ENCODE results near the gene B3GNT9. TPM values are rescaled to one million over a fixed set of nuclear protein-coding genes. Genes with fewer than 3 reads are reported as not detected.

Gene B3GNT9
- total and polyA plus RNA-seq, 2 of the 8 experiments (the other 6 are each of a cell fraction or from before 2014, with no cell fraction given) = 3.5 to 9.0 TPM

DNA sequence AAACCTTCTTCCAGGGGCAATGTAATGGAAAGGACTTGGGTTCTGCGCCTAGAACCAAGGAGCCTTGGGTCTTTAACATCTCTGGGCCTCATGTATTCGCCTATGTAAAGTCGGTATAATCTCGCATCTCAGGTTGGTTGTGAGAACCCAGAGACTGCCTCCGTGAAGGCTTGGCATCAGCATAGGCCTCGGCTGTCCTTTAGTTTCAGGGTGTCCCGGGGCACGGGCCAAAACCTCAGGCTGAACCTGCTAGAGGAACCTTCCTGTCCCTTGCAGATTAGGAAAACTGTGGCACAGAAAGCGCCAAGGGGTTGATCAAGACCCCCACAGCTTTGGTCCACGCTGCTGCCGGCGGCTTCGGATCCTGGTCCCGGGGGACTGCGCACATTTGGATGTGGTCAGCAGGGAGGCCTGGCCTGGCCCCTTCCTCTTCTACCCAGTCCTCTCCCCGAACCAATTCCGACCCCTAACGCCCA is 41.8 kb downstream of the B3GNT9 start:
- Histone ChIP-seq H3K79me2 (ENCODE audit: control insufficient read depth in 1 of 2, insufficient read depth in 2 of 2, low read length in 2 of 2) (peaks cover 3 to 36% of the 10 kb centered on the region in 2 experiments; a peak in 3 of 4 replicates), H2BK20ac (ENCODE audit: low read length) (no peak overlapping the region), H4K20me1 (replicated peaks in 1 of 2; ENCODE audit: control insufficient read depth in 1 of 2, insufficient read depth in 2 of 2, low read length in 2 of 2) (peaks cover 0 to 4% of the 10 kb centered on the region in 2 experiments), H3K27me3 (replicated peaks in 1 of 4; ENCODE audit: control insufficient read depth in 3 of 4, extremely low read depth in 1 of 4, insufficient read depth in 3 of 4, low read length in 3 of 4) (peaks cover 0 to 4% (median 1%) of the 10 kb centered on the region in 4 experiments; a peak in 2 of 7 replicates), H2BK120ac (replicated peaks; ENCODE audit: low read depth, low read length) (no peak overlapping the region), H3K4me3 (ENCODE audit: extremely low read depth in 1 of 4, insufficient read depth in 2 of 4, low read depth in 3 of 4, low read length in 4 of 4) (peak overlapping the region; percentile 85 to 98 (median 90)), H3K4ac (replicated peaks; ENCODE audit: insufficient read length, low read depth, low read length) (no peak overlapping the region), H3K4me1 (replicated peaks in 1 of 4; ENCODE audit: control insufficient read depth in 3 of 4, insufficient read depth in 4 of 4, low read length in 3 of 4) (peaks cover 0 to 7% (median 5%) of the 10 kb centered on the region in 4 experiments; a peak in 3 of 7 replicates), H3K36me3 (ENCODE audit: control insufficient read depth in 2 of 4, insufficient read depth in 4 of 4, low read length in 3 of 4) (no peaks in the 10 kb centered on the region), H3K27ac (ENCODE audit: low read depth, low read length) (no peak overlapping the region), H3K9ac (replicated peaks in 1 of 4; ENCODE audit: extremely low read depth in 1 of 4, low read depth in 3 of 4, low read length in 3 of 4) (peak overlapping the region in 3 of 4 experiments; percentile 46 to 55 (median 49); a peak in 2 of 7 replicates), H3K9me3 (ENCODE audit: insufficient read depth in 2 of 2, low read depth in 1 of 2, low read length in 1 of 2) (no peaks in the 10 kb centered on the region), H2BK12ac (ENCODE audit: low read depth, low read length) (no peak overlapping the region), H4K91ac (replicated peaks; ENCODE audit: insufficient read length, low read length) (no peak overlapping the region), H3K14ac (ENCODE audit: insufficient read length) (no peak overlapping the region), H3K56ac (replicated peaks; ENCODE audit: insufficient read length, low read depth, low read length) (no peak overlapping the region), H4K5ac (ENCODE audit: insufficient read length, low read depth, low read length) (peak overlapping the region; percentile 97), H2BK15ac (ENCODE audit: low read length) (peak overlapping the region; percentile 88; the same call in 1 of the 2 replicates), H2AFZ (ENCODE audit: low read length) (peak overlapping the region; percentile 97), H4K8ac (ENCODE audit: extremely low read depth, insufficient read depth, low read length) (no peak overlapping the region), H3K79me1 (ENCODE audit: low read depth, low read length) (peaks cover 3% of the 10 kb centered on the region; the same call in 1 of the 2 replicates), H3K23me2 (ENCODE audit: low read depth, low read length) (peaks cover 12% of the 10 kb centered on the region), H2AK5ac (ENCODE audit: low read depth, low read length) (no peak overlapping the region), H2BK5ac (ENCODE audit: low read depth, low read length) (no peak overlapping the region; the same call in 1 of the 2 replicates), H3K23ac (ENCODE audit: insufficient read length) (no peak overlapping the region), H3K4me2 (ENCODE audit: insufficient read depth in 1 of 2, low read depth in 2 of 2, low read length in 2 of 2) (peak overlapping the region; percentile 93 to 100), H3K18ac (ENCODE audit: extremely low read depth, low read length) (peak overlapping the region; percentile 99; the same call in 1 of the 2 replicates)
- DNase-seq (ENCODE audit: low read depth in 1 of 2, low spot score in 2 of 2) = no peak
- ChIA-PET POLR2A (ENCODE audit: partially characterized antibody) (no interaction called here), CTCF (ENCODE audit: partially characterized antibody) (interaction anchor here (12.0 kb wide), 1 partner anchor 89 kb away, joined by 164 read pairs; no protein-coding TSS in a partner anchor)
- FAIRE-seq = no peak
- 61% methylated on average over 18 of the region's 18 CpGs; no CpG with 5 or more reads in 1 of the 2 experiments for WGBS, 2 experiments (ENCODE audit: extremely low coverage in 1 of 2, insufficient coverage in 1 of 2, insufficient read length in 1 of 2, insufficient replicate concordance in 2 of 2, low coverage in 1 of 2, low lambda C conversion rate in 2 of 2, missing lambda C conversion rate in 1 of 2)
- TF ChIP-seq E2F6 (IDR thresholded peaks at IDR 0.05) = no peak
- no peak for TF ChIP-seq TBP (IDR thresholded peaks at IDR 0.05; ENCODE audit: low read depth, low read length)
- no peak for TF ChIP-seq SP2 (IDR thresholded peaks at IDR 0.05; ENCODE audit: low read length)
- no peak for TF ChIP-seq SIX5 (IDR thresholded peaks at IDR 0.05; ENCODE audit: low read depth, low read length)
- no peak for TF ChIP-seq HDAC2 (IDR thresholded peaks at IDR 0.05; ENCODE audit: borderline replicate concordance in 1 of 2, low read depth in 2 of 2, low read length in 2 of 2)
- TF ChIP-seq SIRT6 (IDR thresholded peaks at IDR 0.05; ENCODE audit: low read length) = no peak
- TF ChIP-seq PHF8 (conservative IDR thresholded peaks at IDR 0.05; ENCODE audit: low read depth, low read length) = no peak
- TF ChIP-seq SP1 (IDR thresholded peaks at IDR 0.05; ENCODE audit: low read depth, low read length) = no peak
- TF ChIP-seq FOSL1 (IDR thresholded peaks at IDR 0.05; ENCODE audit: insufficient read depth, low read depth, low read length) = no peak
- no peak for TF ChIP-seq CHD1 (IDR thresholded peaks at IDR 0.05; ENCODE audit: low read depth, low read length)
- no peak for TF ChIP-seq BACH1 (IDR thresholded peaks at IDR 0.05; ENCODE audit: low read length)
- TF ChIP-seq EZH2 (IDR thresholded peaks at IDR 0.05; ENCODE audit: low read depth, low read length, severe bottlenecking) = no peak
